HepG2 (cell line): ENCODE results near the gene URB1. TPM values are rescaled to one million over a fixed set of nuclear protein-coding genes. Genes with fewer than 3 reads are reported as not detected.

Experiments used
- ERF ChIP-seq: IDR thresholded peaks from 2 replicates; pipeline ENCODE4 v1.6.1; 2018; ENCODE audit warnings: missing biosample characterization, missing genetic modification reagents
- HMGA1 ChIP-seq: sonication (generic); formaldehyde crosslinking; conservative IDR thresholded peaks from 2 replicates; pipeline ENCODE4 v1.4.0; 2020; ENCODE audit warnings: missing genetic modification reagents
- HNF4G ChIP-seq, 2 experiments: sonication (generic) in 1 of 2; formaldehyde crosslinking in 1 of 2; IDR thresholded peaks; 2 replicates each; pipeline versions ENCODE4 v1.4.0 to v1.6.1; 2011 to 2020; ENCODE audit warnings: borderline replicate concordance in 2 of 2, low read depth in 2 of 2, mild to moderate bottlenecking in 2 of 2, low read length in 1 of 2, missing genetic modification reagents in 1 of 2, moderate library complexity in 1 of 2
- MZF1 ChIP-seq: sonication (generic); formaldehyde crosslinking; IDR thresholded peaks from 2 replicates; pipeline ENCODE4 v1.8.1; 2023; ENCODE audit warnings: mild to moderate bottlenecking, missing genetic modification reagents, borderline replicate concordance
- NFE2L2 ChIP-seq: fragments of 150-350 bp; IDR thresholded peaks from 2 replicates; pipeline ENCODE4 v1.6.1; 2014; ENCODE audit warnings: low read length
- RELA ChIP-seq: sonication (generic); formaldehyde crosslinking; IDR thresholded peaks from 2 replicates; pipeline ENCODE4 v1.4.0; 2020; ENCODE audit warnings: missing genetic modification reagents
- SMC3 ChIP-seq: IDR thresholded peaks from 2 replicates; pipeline ENCODE4 v1.6.1; 2011; ENCODE audit warnings: low read length, improper control_type of control experiment
- SNAI1 ChIP-seq: sonication (generic); formaldehyde crosslinking; IDR thresholded peaks from 2 replicates; pipeline ENCODE4 v1.5.0; 2020; ENCODE audit warnings: mild to moderate bottlenecking, missing genetic modification reagents, borderline replicate concordance
- TRIM24 ChIP-seq: sonication (generic); formaldehyde crosslinking; IDR thresholded peaks from 2 replicates; pipeline ENCODE4 v1.8.0; 2022; ENCODE audit warnings: mild to moderate bottlenecking, missing genetic modification reagents
- ZC3H13 ChIP-seq: sonication (generic); formaldehyde crosslinking; IDR thresholded peaks from 2 replicates; pipeline ENCODE4 v1.8.1; 2023; ENCODE audit warnings: mild to moderate bottlenecking, missing genetic modification reagents, moderate library complexity
- ZFP41 ChIP-seq: sonication (generic); formaldehyde crosslinking; IDR thresholded peaks from 2 replicates; pipeline ENCODE4 v1.4.0; 2020; ENCODE audit warnings: mild to moderate bottlenecking, missing genetic modification reagents, borderline replicate concordance
- ZFP62 ChIP-seq: sonication (generic); formaldehyde crosslinking; IDR thresholded peaks from 2 replicates; pipeline ENCODE4 v1.4.0; 2020; ENCODE audit warnings: missing genetic modification reagents
- ZNF230 ChIP-seq: sonication (generic); formaldehyde crosslinking; IDR thresholded peaks from 2 replicates; pipeline ENCODE4 v1.4.0; 2020; ENCODE audit warnings: mild to moderate bottlenecking, missing genetic modification reagents
- ZNF556 ChIP-seq: sonication (generic); formaldehyde crosslinking; IDR thresholded peaks from 2 replicates; pipeline ENCODE4 v1.4.0; 2020; ENCODE audit warnings: mild to moderate bottlenecking, missing genetic modification reagents, borderline replicate concordance
- ZNF616 ChIP-seq: sonication (generic); formaldehyde crosslinking; IDR thresholded peaks from 2 replicates; pipeline ENCODE4 v1.5.0; 2020; ENCODE audit warnings: low read depth, mild to moderate bottlenecking, missing genetic modification reagents
- ZNF850 ChIP-seq: sonication (generic); formaldehyde crosslinking; conservative IDR thresholded peaks from 2 replicates; pipeline ENCODE4 v1.9.0; 2021; ENCODE audit warnings: mild to moderate bottlenecking, missing genetic modification reagents
- polyA plus RNA-seq, 8 experiments: library from polyadenylated mRNA; depleted of rRNA in 3 of 8; stranded (reverse) in 7 of 8; unstranded in 1 of 8; fragments of >200 nt; fragmentation: Illumina TruSeq in 4 of 8; extraction: Trizol in 4 of 8; gene quantifications; 2 replicates each; pipeline versions ENCODE4 v1.2.1 to v1.2.3, GENCODE V29; 2011 to 2016; ENCODE audit warnings: low read depth in 4 of 8, missing spikeins in 1 of 8, mixed read lengths in 1 of 8; ENCODE audit not compliant: insufficient read depth in 1 of 8
- total RNA-seq, 5 experiments: library from RNA; depleted of rRNA; stranded (reverse); fragments of >200 nt; fragmentation: Illumina TruSeq; extraction: Trizol; gene quantifications; 2 replicates each; pipeline ENCODE4 v1.2.3, GENCODE V29; 2016; ENCODE audit warnings: low read depth in 1 of 5
- TF ChIP-seq, protein P1 (sequence below): sonication (generic); formaldehyde crosslinking; IDR thresholded peaks from 2 replicates; pipeline ENCODE4 v1.5.0; 2020; ENCODE audit warnings: mild to moderate bottlenecking, missing genetic modification reagents
- TF ChIP-seq, protein P2 (sequence below): IDR thresholded peaks from 2 replicates; pipeline ENCODE4 v1.6.1; 2016; ENCODE audit warnings: missing compliant biosample characterization, missing genetic modification reagents, borderline replicate concordance
- TF ChIP-seq, protein P3 (sequence below): sonication (generic); formaldehyde crosslinking; IDR thresholded peaks from 2 replicates; pipeline ENCODE4 v1.8.1; 2023; ENCODE audit warnings: missing genetic modification reagents, inconsistent platforms, borderline replicate concordance
- TF ChIP-seq, protein P4 (sequence below): sonication (generic); formaldehyde crosslinking; conservative IDR thresholded peaks from 2 replicates; pipeline ENCODE4 v1.4.0; 2020; ENCODE audit warnings: missing genetic modification reagents
- TF ChIP-seq, protein P5 (sequence below): sonication (generic); formaldehyde crosslinking; IDR thresholded peaks from 2 replicates; pipeline ENCODE4 v1.5.1; 2020; ENCODE audit warnings: mild to moderate bottlenecking, missing genetic modification reagents, moderate library complexity

URB1 gene
- total and polyA plus RNA-seq, 2 of the 13 experiments (the other 11 are each of a cell fraction or from before 2014, with no cell fraction given) = 4.5 to 16.7 TPM

DNA sequence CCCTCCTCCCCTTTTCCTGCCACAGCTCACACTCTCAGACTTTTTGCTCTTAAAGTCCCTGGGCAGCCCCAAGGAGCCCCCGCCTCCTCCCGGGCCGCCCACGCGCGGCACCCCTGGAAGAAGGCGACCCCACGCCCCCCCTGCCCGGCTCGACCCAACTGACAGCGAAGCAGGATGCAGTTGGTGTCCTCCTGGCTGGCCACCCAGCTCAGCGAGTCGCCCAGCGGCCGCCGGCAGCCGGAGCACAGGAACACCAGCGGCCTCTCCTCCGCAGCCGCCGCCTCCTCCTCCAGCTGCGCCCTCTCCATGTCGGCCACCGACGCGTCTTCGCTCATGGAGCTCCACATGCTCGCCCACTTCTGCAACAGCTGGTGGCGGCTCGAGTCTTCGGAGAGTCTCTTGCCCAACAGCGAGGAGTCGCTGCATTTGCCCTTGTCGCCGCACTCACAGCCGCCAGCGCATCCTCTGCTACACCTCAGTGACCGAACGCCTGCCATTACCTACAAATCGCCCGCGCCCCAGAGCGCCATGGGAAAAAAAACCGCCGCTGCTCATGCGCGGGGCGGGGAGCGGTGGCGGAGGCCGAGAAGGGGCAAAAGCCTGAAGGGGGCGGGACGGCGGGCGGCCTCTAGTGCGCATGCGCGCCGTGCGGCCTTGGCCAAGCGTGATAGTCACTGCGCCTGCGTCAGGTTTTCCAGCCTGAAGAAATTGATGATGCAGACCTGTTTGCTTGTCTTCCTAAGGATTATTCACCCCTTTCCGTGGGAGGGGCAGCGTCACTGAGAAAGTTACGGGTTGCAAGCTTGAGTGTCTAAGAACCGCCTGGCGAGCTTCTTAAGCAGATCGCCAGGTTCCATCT lies 114.1 kb downstream of the URB1 start, which contains the start of gene MIS18A (continued):
- TF ChIP-seq, protein P1, sequence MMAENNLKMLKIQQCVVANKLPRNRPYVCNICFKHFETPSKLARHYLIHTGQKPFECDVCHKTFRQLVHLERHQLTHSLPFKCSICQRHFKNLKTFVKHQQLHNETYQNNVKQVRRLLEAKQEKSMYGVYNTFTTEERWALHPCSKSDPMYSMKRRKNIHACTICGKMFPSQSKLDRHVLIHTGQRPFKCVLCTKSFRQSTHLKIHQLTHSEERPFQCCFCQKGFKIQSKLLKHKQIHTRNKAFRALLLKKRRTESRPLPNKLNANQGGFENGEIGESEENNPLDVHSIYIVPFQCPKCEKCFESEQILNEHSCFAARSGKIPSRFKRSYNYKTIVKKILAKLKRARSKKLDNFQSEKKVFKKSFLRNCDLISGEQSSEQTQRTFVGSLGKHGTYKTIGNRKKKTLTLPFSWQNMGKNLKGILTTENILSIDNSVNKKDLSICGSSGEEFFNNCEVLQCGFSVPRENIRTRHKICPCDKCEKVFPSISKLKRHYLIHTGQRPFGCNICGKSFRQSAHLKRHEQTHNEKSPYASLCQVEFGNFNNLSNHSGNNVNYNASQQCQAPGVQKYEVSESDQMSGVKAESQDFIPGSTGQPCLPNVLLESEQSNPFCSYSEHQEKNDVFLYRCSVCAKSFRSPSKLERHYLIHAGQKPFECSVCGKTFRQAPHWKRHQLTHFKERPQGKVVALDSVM (CRISPR knock-in tag) = no peak
- TF ChIP-seq SNAI1 (CRISPR knock-in tag) (peak; percentile 83; the same call in 1 of the 2 replicates), ZFP62 (CRISPR knock-in tag) (no peak), ZC3H13 (peak; percentile 79; the same call in 1 of the 2 replicates), ZNF556 (CRISPR knock-in tag) (no peak), ZFP41 (CRISPR knock-in tag) (no peak), NFE2L2 (no peak), TRIM24 (CRISPR knock-in tag) (no peak), ZNF230 (CRISPR knock-in tag) (peak; percentile 80), ZNF850 (CRISPR knock-in tag) (no peak), SMC3 (no peak), MZF1 (CRISPR knock-in tag) (no peak), HMGA1 (CRISPR knock-in tag) (no peak), ERF (no peak), HNF4G (IDR thresholded peaks at IDR 0.05; ENCODE audit: borderline replicate concordance, low read depth, low read length) (no peak), HNF4G (CRISPR knock-in tag; IDR thresholded peaks at IDR 0.05; ENCODE audit: borderline replicate concordance, low read depth) (no peak), RELA (no peak), ZNF616 (CRISPR knock-in tag) (no peak)
- TF ChIP-seq, protein P2, sequence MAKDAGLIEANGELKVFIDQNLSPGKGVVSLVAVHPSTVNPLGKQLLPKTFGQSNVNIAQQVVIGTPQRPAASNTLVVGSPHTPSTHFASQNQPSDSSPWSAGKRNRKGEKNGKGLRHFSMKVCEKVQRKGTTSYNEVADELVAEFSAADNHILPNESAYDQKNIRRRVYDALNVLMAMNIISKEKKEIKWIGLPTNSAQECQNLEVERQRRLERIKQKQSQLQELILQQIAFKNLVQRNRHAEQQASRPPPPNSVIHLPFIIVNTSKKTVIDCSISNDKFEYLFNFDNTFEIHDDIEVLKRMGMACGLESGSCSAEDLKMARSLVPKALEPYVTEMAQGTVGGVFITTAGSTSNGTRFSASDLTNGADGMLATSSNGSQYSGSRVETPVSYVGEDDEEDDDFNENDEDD (CRISPR knock-in tag) = peak; percentile 99
- TF ChIP-seq, protein P3, sequence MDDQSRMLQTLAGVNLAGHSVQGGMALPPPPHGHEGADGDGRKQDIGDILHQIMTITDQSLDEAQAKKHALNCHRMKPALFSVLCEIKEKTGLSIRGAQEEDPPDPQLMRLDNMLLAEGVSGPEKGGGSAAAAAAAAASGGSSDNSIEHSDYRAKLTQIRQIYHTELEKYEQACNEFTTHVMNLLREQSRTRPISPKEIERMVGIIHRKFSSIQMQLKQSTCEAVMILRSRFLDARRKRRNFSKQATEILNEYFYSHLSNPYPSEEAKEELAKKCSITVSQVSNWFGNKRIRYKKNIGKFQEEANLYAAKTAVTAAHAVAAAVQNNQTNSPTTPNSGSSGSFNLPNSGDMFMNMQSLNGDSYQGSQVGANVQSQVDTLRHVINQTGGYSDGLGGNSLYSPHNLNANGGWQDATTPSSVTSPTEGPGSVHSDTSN (CRISPR knock-in tag) = no peak
- TF ChIP-seq, protein P4, sequence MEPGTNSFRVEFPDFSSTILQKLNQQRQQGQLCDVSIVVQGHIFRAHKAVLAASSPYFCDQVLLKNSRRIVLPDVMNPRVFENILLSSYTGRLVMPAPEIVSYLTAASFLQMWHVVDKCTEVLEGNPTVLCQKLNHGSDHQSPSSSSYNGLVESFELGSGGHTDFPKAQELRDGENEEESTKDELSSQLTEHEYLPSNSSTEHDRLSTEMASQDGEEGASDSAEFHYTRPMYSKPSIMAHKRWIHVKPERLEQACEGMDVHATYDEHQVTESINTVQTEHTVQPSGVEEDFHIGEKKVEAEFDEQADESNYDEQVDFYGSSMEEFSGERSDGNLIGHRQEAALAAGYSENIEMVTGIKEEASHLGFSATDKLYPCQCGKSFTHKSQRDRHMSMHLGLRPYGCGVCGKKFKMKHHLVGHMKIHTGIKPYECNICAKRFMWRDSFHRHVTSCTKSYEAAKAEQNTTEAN (CRISPR knock-in tag) = no peak
- TF ChIP-seq, protein P5, sequence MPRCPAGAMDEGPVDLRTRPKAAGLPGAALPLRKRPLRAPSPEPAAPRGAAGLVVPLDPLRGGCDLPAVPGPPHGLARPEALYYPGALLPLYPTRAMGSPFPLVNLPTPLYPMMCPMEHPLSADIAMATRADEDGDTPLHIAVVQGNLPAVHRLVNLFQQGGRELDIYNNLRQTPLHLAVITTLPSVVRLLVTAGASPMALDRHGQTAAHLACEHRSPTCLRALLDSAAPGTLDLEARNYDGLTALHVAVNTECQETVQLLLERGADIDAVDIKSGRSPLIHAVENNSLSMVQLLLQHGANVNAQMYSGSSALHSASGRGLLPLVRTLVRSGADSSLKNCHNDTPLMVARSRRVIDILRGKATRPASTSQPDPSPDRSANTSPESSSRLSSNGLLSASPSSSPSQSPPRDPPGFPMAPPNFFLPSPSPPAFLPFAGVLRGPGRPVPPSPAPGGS = no peak; the same call in 1 of the 2 replicates
